ENCODE measurements around the gene MRGPRG.
"Not testable (repeated sequence)": the region's sequence is repeated elsewhere in the genome, so short reads cannot be mapped to it uniquely, and the experiment has no call there.

MRGPRG gene

DNA sequence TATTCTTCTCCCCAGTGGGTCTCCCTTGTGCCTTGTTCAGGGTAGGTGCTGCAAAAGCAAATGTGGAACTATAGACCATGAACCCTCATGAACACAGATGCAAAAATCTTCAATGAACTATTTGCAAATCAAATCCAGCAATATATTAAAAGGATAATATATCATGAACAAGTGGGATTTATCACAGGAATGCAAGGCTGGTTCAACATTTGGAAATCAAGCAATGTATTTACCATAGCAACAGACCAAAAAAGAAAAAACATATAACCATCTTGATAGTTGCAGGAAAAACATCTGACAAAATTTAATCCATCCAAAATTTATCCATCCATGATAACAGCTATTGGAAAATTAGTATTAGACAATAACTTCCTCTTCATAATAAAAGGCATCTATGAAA, 42.1 kb downstream of the MRGPRG start:
- DNase-seq (ENCODE audit: low read depth), result no peak

- no peak for DNase-seq (ENCODE audit: low read depth)
Measured at GRCh38 chr11:3175194-3175593, 43.4 kb downstream of the MRGPRG start.

DNA sequence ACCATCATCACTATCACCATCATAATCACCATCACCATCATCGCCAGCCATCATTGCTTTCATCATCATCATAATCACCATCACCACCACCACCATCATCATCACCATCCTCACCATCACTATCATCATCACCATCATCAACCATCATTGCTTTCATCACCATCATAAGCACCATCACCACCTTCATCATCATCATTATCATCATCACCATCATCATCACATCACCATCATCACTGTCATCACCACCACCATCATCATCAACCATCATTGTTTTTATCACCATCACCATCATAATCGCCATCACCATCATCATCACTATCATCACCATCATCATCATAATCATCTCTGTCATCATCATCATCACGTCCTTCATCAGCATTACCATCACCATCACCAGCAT, 44.2 kb downstream of the MRGPRG start:
- no peak for DNase-seq (ENCODE audit: low read depth)

DNA sequence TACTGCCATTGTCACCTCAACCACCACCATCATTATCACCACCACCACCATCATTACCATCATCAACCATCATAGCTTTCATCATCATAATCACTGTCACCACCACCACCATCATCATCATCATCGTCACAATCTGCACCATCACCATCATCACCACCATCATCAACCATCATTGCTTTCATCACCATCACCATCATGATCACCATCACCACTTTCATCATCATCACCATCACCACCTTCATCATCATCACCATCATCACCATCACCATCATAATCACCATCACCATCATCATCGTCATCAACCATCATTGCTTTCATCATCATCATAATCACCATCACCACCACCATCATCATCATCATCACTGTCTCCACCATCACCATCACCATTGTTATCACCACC, 44.8 kb downstream of the MRGPRG start:
- DNase-seq (ENCODE audit: low read depth), result no peak

DNA sequence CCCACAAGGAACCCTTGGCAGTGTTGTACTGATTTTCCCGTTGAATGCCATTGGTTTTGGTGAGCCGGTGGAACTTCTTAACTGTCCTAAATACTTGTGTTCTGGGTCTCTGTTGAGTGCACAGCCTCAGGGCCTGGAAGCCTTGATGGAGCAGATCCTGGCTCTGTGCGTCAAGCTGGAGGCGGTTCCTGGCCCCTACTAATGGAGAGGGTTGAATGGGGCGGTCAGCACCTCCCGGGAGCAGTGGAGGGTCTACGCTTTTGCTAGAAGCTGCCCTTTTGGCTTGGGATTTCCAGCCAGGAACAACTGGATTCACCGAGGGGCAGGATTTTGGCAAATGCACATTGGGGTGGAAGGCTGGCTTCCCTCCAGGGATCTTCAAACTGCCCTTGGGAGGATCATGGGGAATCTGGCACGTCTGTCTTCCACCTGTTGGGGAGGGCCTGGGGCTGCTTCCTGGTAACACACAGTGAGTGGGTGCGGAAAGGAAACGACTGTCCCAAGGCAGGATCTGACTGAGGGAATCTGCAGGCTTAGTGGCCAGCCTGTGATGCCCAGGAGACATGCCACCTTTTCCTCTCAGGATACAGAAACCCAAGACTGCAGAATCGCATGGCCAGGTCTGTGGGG, 46.6 kb downstream of the MRGPRG start:
- DNase-seq (ENCODE audit: low read depth), result no peak

DNA sequence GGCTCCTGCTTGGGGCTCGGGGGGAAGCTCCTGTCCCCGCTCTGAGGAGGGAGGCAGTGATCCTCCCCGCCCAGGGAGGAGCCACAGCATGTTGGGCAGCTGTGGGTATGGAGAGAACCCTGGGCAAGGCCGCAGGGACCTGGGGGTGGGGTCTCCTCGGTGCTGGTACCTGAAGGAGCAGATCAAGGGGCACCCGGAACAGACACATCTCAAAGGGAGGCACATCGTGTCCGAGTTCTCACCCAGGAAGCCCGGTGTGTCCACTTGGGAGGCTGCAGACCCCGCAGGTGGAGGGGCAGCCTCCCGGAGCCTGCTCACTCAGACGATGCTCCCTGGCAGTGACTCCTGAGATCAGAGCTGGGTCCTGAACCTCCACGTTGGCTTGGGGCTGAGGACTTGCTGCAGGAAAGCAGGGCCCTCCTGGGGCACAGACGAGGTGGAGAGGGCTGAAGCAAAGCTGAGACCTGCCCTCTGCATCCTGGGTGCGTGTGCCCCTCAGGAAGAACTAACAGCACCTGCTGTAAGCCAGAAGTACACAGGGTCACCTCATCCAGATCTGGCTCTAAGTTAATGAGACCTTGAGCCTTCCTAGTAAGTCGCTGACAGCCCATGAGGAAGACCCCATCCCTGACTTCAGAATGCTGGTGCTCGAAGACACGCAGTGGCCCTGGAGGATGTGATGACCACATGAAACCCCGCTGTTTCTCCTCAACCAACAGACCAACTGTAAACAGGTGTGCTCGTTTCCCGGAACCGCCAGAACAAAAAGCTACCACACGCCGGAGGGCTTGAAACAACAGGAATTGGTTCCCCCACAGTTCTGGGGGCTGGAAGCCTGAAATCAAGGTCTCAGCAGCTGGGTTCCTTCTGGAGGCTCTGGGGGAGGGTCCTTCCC, 47.6 kb downstream of the MRGPRG start:
- DNase-seq (ENCODE audit: low read depth), result no peak

DNA sequence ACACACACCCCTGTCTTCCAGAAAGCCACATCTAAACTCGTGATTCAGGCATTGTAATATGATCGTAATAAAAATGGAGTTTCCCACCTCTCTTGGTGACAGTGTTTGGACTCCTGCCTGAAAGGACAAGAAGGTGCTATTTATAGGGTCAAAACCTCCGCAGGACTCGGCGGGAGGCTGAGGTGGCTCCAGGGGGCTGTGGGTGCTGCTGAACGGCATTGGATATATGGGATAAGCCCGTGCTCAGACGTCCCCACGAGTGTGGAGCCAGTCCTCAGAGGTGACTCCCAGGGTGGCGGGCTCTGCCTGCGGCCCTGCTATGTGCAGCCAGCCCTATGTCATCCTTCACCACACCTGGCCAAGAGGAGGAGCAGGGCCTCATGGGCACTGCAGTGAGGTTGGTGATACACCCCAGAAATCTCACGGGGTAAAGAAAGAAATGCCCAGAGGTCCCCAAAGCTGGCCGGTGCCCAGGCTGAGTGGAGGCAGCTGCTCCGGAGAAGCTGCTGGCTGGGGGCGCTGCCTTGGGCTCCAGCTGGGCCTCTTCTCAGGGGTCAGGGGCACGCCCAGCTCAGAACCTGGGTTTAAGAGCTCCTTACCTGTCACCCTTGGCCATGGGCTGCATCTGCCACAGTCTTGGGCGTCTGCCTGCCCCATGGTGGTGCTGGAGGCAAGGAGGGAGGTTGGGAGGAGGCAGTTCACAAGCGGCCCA, 48.4 kb downstream of the MRGPRG start:
- no peak for DNase-seq (ENCODE audit: low read depth)

DNA sequence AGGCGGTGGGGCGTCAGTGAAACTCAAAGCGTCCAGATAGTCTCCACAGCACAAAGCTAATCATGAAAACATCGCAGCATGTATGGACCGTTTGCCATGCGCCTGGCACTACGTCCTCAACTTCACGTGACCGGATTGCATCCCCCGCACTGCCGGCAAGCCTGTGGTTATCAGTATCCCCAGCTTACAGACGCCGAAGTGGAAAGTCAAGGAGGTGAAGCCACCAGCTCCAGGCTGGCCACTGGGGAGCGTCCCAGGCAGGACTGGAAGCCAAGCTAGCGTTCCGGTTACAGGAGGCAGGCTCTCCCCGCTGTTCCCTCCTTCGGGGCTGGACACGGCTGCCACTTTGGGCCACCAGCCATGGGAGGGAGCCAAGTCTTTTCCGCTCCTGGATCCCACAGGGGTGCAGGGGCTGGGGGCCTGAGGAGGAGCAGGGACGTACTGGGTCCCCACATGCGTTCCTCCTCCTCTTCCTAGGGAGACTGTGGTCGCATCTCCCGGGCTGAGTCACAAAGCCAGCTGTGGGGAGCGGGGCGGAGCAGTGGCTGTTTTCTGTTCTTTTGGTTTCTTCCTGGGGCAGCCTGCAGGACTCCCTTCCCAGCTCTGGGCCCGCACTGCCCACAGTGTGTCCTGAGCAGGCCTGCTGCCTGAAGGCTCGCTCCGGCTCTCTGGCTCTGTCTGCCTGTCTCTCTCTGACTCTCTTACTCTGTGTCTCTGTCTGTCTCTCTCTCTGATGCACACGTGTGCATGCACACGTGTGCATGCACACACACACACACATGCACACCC, 49.2 kb downstream of the MRGPRG start:
- DNase-seq (ENCODE audit: low read depth), result peak; percentile 55

DNA sequence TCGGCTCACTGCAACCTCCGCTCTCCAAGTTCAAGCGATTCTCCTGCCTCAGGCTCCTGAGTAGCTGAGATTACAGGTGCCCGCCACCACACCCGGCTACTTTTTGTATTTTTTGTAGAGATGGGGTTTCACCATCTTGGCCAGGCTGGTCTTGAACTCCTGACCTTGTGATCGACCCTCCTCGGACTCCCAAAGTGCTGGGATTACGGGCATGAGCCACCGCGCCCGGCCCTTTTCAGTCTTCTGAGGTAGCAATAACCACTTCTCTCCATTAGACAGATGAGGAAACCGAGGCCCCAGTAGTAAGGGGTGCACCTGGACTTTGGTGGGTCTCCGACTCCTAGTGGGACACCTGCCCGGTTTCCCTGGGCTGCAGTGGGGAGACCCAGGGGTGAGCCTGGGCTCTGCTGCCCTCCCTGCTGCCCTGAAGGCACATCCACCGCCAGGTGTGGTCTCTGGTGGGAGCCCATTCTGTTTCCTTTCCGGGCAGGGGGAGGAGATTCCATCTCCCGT, 49.8 kb downstream of the MRGPRG start:
- DNase-seq (ENCODE audit: low read depth), result not testable (repeated sequence)
